ENCODE measurements around the gene CRACR2B.
A peak's percentile ranks its signal among the peaks of the same experiment; 100 is the strongest.

CRACR2B gene

DNA sequence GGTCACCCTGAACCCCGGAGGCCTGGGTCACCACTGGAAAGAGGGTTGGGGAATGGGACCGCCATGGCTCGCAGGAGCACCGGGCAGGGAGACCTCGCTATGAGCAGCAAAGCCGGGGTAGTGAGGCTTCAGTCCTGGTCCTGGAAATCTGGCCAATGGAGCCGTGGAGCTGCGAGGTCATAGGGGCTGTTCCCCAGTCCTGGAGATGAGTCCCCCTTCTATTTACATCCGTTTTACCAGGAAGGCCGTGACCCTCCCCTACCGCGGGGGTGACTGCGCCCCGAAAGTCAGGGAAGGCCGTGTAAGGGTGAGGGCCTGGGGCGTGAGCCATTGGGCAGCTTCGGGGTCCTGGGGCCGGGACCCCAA, 23.1 kb upstream of the CRACR2B start:
- DNase-seq: no peak
- WGBS (ENCODE audit: insufficient coverage): 9% methylated on average over 4 of the region's 18 CpGs
- H3K36me3 ChIP-seq (ENCODE audit: control insufficient read depth in 4 of 4, insufficient read depth in 4 of 4, low read length in 3 of 4): peaks cover 0 to 36% (median 16%) of the 10 kb centered on the region in 4 experiments
- H3K27me3 ChIP-seq (replicated peaks in 2 of 5; ENCODE audit: control insufficient read depth in 4 of 5, insufficient read depth in 5 of 5, low read length in 4 of 5): no peaks in the 10 kb centered on the region
- no peaks in the 10 kb centered on the region for H3K9me3 ChIP-seq (ENCODE audit: control extremely low read depth in 1 of 5, control insufficient read depth in 4 of 5, insufficient read depth in 2 of 5, low read depth in 1 of 5, low read length in 4 of 5)
- peaks cover 2 to 40% (median 32%) of the 10 kb centered on the region in 4 experiments for H3K4me1 ChIP-seq (ENCODE audit: control extremely low read depth in 1 of 4, control insufficient read depth in 4 of 4, insufficient read depth in 4 of 4, low read length in 3 of 4)
- H3K27ac ChIP-seq (ENCODE audit: insufficient read depth in 1 of 2, low read depth in 1 of 2, low read length in 2 of 2, poor library complexity in 1 of 2, severe bottlenecking in 2 of 2): peak overlapping the region in 1 of 2 experiments; percentile 49
- CTCF ChIA-PET: interaction anchor here (0.8 to 1.4 kb wide), 3 partner anchors 14 to 29 kb away, joined by 3 read pairs; partner anchors contain the start of gene PNPLA2
- peak overlapping the region; percentile 36 to 79 (median 71) for H3K4me3 ChIP-seq (ENCODE audit: control insufficient read depth in 1 of 7, extremely low read depth in 1 of 7, insufficient read depth in 4 of 7, low read depth in 2 of 7, low read length in 6 of 7)
- POLR2A ChIA-PET: no interaction called here

DNA sequence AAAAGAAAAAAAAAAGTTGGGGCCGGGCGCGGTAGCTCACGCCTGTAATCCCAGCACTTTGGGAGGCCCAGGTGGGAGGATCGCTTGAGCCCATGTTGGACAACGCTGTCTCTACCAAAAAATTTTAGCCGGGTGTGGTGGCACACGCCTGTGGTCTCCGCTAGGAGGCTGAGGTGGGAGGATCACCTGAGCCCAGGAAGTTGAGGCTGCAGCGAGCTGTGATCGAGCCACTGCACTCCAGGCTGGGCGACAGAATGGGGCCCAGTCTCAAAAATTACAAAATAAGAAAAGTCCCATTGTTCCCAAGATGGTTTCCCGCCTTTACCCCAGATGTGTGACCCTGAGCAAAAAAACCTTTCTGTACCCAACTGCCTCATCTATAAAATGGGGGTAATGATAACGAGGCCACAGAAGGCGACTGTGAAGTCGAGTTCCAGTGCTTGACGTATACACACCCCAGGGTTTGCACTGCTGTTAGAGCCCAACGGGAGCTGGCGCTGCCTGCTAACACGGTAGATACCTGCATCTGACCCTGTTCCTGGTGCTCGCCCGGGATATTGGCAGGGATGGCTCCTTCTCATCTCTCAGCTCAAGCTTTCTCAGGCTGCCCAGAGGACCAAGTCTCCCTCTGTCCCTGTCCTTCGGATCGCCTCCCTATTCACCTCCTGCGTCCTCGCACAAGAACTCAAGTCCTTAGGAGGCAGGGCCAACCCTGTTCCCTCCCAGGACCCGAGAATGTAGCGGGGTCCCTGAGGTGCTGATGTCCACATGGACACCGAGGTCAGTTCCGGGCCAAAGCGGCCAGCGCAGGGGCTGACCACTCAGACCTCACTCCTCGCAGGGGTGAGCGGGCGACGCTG, 19.1 kb upstream of the CRACR2B start:
- CTCF ChIA-PET: interaction anchor here (0.9 to 1.7 kb wide), 2 partner anchors 10 to 21 kb away, joined by 3 to 7 read pairs; partner anchors contain the start of gene PNPLA2
- no peaks in the 10 kb centered on the region for H3K27me3 ChIP-seq (replicated peaks in 2 of 5; ENCODE audit: control insufficient read depth in 4 of 5, insufficient read depth in 5 of 5, low read length in 4 of 5)
- peaks cover 5 to 28% (median 24%) of the 10 kb centered on the region in 4 experiments for H3K36me3 ChIP-seq (ENCODE audit: control insufficient read depth in 4 of 4, insufficient read depth in 4 of 4, low read length in 3 of 4)
- POLR2A ChIA-PET: interaction anchor here (0.9 to 2.0 kb wide), 5 partner anchors 11 to 102 kb away, joined by 3 to 17 read pairs (median 3); partner anchors contain the start of genes CHID1, PNPLA2 and POLR2L
- no peaks in the 10 kb centered on the region for H3K9me3 ChIP-seq (ENCODE audit: control extremely low read depth in 1 of 5, control insufficient read depth in 4 of 5, insufficient read depth in 2 of 5, low read depth in 1 of 5, low read length in 4 of 5)
- H3K4me1 ChIP-seq (ENCODE audit: control extremely low read depth in 1 of 4, control insufficient read depth in 4 of 4, insufficient read depth in 4 of 4, low read length in 3 of 4): peaks cover 8 to 53% (median 39%) of the 10 kb centered on the region in 4 experiments
- peak overlapping the region; percentile 86 to 97 for H3K27ac ChIP-seq (ENCODE audit: insufficient read depth in 1 of 2, low read depth in 1 of 2, low read length in 2 of 2, poor library complexity in 1 of 2, severe bottlenecking in 2 of 2)
- no peak for DNase-seq
- peak overlapping the region; percentile 75 to 99 (median 94) for H3K4me3 ChIP-seq (ENCODE audit: control insufficient read depth in 1 of 7, extremely low read depth in 1 of 7, insufficient read depth in 4 of 7, low read depth in 2 of 7, low read length in 6 of 7)
- 36% methylated on average over 36 of the region's 36 CpGs for WGBS (ENCODE audit: insufficient coverage)

DNA sequence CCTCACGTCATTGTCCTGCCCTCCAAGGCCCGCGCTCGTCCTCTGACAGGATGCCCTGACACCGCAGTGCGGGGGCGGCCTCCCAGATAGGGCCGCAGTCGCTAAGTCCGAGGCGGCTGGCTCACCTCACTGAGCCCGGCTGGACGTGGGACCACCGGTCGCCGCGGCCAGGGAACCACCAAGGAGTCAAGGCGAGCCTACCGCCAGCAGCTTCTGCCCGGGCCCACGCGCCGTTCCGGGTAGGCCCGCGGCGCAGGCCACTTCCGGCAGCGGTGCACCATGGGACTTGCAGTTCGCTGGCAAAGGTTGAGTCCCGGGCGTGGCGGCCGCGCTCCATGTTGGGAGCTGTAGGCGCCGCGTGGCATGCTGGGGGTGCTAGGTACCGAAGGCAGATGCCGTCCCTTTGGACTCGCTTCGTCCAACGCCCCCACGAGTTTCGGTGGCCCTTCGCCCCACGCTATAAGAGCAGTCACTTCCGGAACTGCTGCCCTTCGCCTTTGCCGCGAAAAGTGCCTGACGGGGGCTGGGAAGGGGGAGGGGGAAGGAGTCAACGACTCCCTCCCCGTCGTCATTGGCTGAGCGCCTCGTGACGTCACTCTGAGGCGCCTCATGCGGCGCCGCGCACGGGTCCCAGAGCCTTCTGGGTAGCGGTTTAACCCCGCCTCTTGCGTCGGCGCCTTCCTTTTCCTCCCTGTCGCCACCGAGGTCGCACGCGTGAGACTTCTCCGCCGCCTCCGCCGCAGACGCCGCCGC, 18.3 kb upstream of the CRACR2B start, which contains the start of gene RPLP2:
TSS of gene RPLP2 (plus strand) at position 681 of the 753 bp plus-strand sequence. CDS start 268 bp downstream, outside the sequence.
- POLR2A ChIA-PET: interaction anchor here (0.9 to 2.0 kb wide), 5 partner anchors 10 to 101 kb away, joined by 3 to 17 read pairs (median 3); partner anchors contain the start of genes CHID1, PNPLA2 and POLR2L
- H3K27me3 ChIP-seq (replicated peaks in 2 of 5; ENCODE audit: control insufficient read depth in 4 of 5, insufficient read depth in 5 of 5, low read length in 4 of 5): no peaks in the 10 kb centered on the region
- no peaks in the 10 kb centered on the region for H3K9me3 ChIP-seq (ENCODE audit: control extremely low read depth in 1 of 5, control insufficient read depth in 4 of 5, insufficient read depth in 2 of 5, low read depth in 1 of 5, low read length in 4 of 5)
- peaks cover 8 to 45% (median 31%) of the 10 kb centered on the region in 4 experiments for H3K4me1 ChIP-seq (ENCODE audit: control extremely low read depth in 1 of 4, control insufficient read depth in 4 of 4, insufficient read depth in 4 of 4, low read length in 3 of 4)
- CTCF ChIA-PET: interaction anchor here (0.7 to 1.7 kb wide), 3 partner anchors 10 to 20 kb away, joined by 3 to 7 read pairs (median 3); partner anchors contain the start of gene PNPLA2
- H3K36me3 ChIP-seq (ENCODE audit: control insufficient read depth in 4 of 4, insufficient read depth in 4 of 4, low read length in 3 of 4): peaks cover 5 to 31% (median 27%) of the 10 kb centered on the region in 4 experiments
- H3K4me3 ChIP-seq (ENCODE audit: control insufficient read depth in 1 of 7, extremely low read depth in 1 of 7, insufficient read depth in 4 of 7, low read depth in 2 of 7, low read length in 6 of 7): peak within 1 kb of the TSS; percentile 75 to 99 (median 94)
- peak; percentile 96 to 98 (median 98) for DNase-seq
- under 1% methylated on average over 70 of the region's 81 CpGs for WGBS (ENCODE audit: insufficient coverage)
- H3K27ac ChIP-seq (ENCODE audit: insufficient read depth in 1 of 2, low read depth in 1 of 2, low read length in 2 of 2, poor library complexity in 1 of 2, severe bottlenecking in 2 of 2): peak within 1 kb of the TSS; percentile 86 to 97

DNA sequence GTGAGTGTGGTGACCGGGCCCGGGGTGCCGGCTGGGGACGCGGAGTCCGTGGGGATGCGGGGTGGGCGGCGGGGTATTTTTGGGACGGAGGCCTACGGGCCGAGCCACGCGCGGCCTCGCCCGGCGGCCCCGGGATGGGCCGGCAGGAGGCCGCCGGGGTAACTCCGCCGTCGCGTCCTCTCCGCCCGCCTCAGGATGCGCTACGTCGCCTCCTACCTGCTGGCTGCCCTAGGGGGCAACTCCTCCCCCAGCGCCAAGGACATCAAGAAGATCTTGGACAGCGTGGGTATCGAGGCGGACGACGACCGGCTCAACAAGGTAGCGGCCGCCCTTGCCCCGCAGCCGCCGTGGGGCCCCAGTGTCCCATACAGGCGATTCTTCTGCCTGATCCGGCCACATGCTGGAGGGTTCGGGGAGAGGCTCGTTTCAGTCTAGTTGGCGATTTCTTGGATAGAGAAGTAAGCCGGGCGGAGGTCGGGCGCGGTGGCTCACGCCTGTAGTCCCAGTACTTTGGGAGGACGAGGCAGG, 17.6 kb upstream of the CRACR2B start:
- no peak for DNase-seq
- H3K4me1 ChIP-seq (ENCODE audit: control extremely low read depth in 1 of 4, control insufficient read depth in 4 of 4, insufficient read depth in 4 of 4, low read length in 3 of 4): peaks cover 8 to 41% (median 27%) of the 10 kb centered on the region in 4 experiments
- CTCF ChIA-PET: interaction anchor here (0.6 to 2.6 kb wide), 6 partner anchors 9 to 233 kb away, joined by 3 to 10 read pairs (median 5); partner anchors contain the start of gene PNPLA2
- peaks cover 5 to 31% (median 28%) of the 10 kb centered on the region in 4 experiments for H3K36me3 ChIP-seq (ENCODE audit: control insufficient read depth in 4 of 4, insufficient read depth in 4 of 4, low read length in 3 of 4)
- POLR2A ChIA-PET: interaction anchor here (1.0 to 2.0 kb wide), 4 partner anchors 9 to 101 kb away, joined by 3 to 17 read pairs (median 4); partner anchors contain the start of genes CHID1 and PNPLA2
- under 1% methylated on average over 34 of the region's 55 CpGs for WGBS (ENCODE audit: insufficient coverage)
- H3K27ac ChIP-seq (ENCODE audit: insufficient read depth in 1 of 2, low read depth in 1 of 2, low read length in 2 of 2, poor library complexity in 1 of 2, severe bottlenecking in 2 of 2): peak overlapping the region; percentile 86 to 97
- H3K9me3 ChIP-seq (ENCODE audit: control extremely low read depth in 1 of 5, control insufficient read depth in 4 of 5, insufficient read depth in 2 of 5, low read depth in 1 of 5, low read length in 4 of 5): no peaks in the 10 kb centered on the region
- peak overlapping the region; percentile 75 to 99 (median 94) for H3K4me3 ChIP-seq (ENCODE audit: control insufficient read depth in 1 of 7, extremely low read depth in 1 of 7, insufficient read depth in 4 of 7, low read depth in 2 of 7, low read length in 6 of 7)
- no peaks in the 10 kb centered on the region for H3K27me3 ChIP-seq (replicated peaks in 2 of 5; ENCODE audit: control insufficient read depth in 4 of 5, insufficient read depth in 5 of 5, low read length in 4 of 5)

DNA sequence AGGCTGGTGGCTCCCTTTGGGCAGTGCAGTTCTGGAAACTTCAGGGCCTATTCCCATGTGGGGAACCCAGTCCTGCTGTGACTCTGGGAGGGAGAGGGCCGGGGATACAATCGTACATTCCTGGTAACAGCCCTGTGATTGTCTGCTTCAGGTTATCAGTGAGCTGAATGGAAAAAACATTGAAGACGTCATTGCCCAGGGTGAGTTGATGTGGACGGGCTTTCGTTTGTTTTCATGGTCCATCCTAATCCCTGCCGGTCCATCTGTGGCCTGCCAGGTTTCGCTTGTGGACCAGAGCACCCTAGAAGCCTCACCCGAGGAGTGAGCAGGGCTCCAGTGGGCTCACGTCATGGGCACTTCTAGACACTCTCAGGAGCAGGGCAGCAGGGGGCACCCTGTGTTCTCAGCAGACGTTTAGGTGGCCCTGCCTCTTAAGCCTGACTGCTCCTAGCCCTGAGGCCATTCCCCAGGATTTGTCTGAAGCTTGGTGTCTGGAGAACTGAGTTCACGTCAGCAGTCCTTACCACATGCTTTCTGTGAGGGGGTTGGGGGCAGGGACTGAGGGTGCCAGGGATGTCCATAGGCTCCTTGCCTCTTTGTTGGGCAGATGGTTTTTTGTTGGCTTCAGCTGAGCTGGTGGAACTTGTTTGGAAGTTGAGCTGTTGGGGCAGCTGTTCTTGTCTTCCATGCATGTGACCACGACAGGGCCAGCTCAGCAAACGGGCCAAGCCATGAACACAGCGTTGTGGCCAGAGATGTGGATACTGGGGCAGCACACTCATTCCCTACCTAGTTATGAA, 16.1 kb upstream of the CRACR2B start:
- H3K27ac ChIP-seq (ENCODE audit: insufficient read depth in 1 of 2, low read depth in 1 of 2, low read length in 2 of 2, poor library complexity in 1 of 2, severe bottlenecking in 2 of 2): peak overlapping the region; percentile 12 to 97
- no peaks in the 10 kb centered on the region for H3K9me3 ChIP-seq (ENCODE audit: control extremely low read depth in 1 of 5, control insufficient read depth in 4 of 5, insufficient read depth in 2 of 5, low read depth in 1 of 5, low read length in 4 of 5)
- CTCF ChIA-PET: interaction anchor here (0.7 to 2.6 kb wide), 6 partner anchors 8 to 27 kb away, joined by 3 to 10 read pairs (median 4); no protein-coding TSS in a partner anchor
- H3K4me1 ChIP-seq (ENCODE audit: control extremely low read depth in 1 of 4, control insufficient read depth in 4 of 4, insufficient read depth in 4 of 4, low read length in 3 of 4): peaks cover 8 to 33% (median 23%) of the 10 kb centered on the region in 4 experiments
- peak overlapping the region in 4 of 7 experiments; percentile 94 to 99 (median 96) for H3K4me3 ChIP-seq (ENCODE audit: control insufficient read depth in 1 of 7, extremely low read depth in 1 of 7, insufficient read depth in 4 of 7, low read depth in 2 of 7, low read length in 6 of 7)
- no peaks in the 10 kb centered on the region for H3K27me3 ChIP-seq (replicated peaks in 2 of 5; ENCODE audit: control insufficient read depth in 4 of 5, insufficient read depth in 5 of 5, low read length in 4 of 5)
- peak in 1 of 3 donors; percentile 38 for DNase-seq
- 87% methylated on average over 12 of the region's 14 CpGs for WGBS (ENCODE audit: insufficient coverage)
- H3K36me3 ChIP-seq (ENCODE audit: control insufficient read depth in 4 of 4, insufficient read depth in 4 of 4, low read length in 3 of 4): peaks cover 5 to 36% (median 29%) of the 10 kb centered on the region in 4 experiments
- POLR2A ChIA-PET: interaction anchor here (1.1 to 1.5 kb wide), 2 partner anchors 10 to 23 kb away, joined by 3 to 4 read pairs; no protein-coding TSS in a partner anchor

All from common myeloid progenitor, CD34-positive (primary cell).